Measurements from ENCODE around the gene LGR6.
A peak's percentile ranks its signal among the peaks of the same experiment; 100 is the strongest.

The LGR6 gene

DNA sequence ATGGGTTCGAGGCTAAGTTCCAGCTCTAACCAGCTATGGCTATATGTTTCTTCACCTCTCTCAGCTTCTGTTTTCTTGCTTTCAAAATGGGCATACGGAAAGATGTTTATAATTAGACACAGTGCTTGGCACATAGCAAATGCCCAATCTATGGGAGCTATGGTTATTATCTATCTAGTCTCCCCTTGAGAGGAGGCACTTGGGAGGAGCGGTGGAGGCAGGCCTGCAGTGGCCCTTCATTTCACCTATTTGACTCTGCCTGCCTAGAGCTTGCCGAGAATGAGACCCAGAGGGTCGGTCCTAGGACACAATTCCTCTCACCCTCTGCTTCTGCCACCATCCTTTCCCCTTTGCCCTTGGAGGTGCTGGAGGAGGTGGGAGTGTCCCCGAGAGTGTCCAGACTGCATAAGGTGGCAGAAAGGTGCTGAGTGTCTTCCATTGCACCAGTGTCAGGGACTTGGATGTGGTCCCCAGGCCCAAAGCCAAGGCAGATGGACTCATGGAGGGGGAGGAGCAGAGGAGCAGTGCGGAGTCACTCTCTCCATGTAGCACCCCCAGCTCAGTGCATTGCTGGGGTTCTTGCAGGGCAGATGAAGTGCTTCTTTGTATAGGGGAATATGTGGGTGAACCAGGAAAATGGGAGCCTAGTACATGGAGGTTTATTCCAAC lies 9.0 kb downstream of the LGR6 start:
- no peak for DNase-seq

- DNase-seq = no peak
These were observed 9.8 kb downstream of the LGR6 start for GRCh38 chr1:202203238-202204039.

- no peak for DNase-seq
These were observed 10.5 kb downstream of the LGR6 start for GRCh38 chr1:202204065-202204464.

DNA sequence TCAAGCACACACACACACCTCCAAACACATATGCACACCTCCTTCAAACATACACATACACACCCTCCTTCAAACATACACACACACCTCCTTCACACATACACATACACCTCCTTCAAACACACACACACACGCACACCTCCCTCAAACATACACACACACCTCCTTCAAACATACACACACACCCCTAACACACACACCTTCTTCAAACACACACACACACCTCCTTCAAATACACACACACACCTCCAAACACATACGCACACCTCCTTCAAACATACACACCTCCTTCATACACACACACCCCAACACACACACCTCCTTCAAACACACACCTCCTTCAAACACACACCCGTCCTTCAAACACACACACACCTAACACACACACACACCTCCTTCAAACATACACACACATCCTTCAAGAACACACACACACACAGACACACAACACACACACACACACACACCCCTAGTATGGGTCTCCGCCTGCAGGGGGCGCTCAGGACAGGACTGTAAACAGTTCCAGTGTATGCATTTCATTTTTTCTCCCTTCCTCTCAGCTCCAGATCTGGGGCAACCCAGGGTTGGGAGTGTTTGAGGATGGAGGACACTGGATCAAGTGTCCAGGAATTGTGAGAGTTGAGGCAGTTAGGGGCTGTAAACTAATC lies 12.1 kb downstream of the LGR6 start:
- peak; percentile 16 for DNase-seq

DNA sequence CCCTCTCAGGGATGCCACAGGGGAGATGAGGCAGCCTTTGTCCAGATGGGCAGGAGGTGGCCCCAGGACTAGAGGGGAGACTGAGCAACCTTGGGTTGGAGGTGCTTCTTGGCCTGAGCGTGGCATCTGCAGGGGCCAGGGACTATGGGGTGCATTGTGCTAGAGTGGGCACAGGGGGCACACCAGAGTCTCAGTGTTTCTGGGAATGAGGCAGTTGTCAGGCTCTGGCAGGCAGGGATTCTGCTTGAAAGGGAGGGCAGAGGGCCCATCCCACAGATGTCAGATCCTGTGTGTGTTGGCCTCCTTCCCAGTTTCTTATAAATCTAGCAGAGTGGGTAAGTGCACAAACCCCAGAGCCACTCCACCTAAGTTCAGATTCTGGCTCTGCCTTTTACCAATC lies 13.7 kb downstream of the LGR6 start:
- no peak for DNase-seq

DNA sequence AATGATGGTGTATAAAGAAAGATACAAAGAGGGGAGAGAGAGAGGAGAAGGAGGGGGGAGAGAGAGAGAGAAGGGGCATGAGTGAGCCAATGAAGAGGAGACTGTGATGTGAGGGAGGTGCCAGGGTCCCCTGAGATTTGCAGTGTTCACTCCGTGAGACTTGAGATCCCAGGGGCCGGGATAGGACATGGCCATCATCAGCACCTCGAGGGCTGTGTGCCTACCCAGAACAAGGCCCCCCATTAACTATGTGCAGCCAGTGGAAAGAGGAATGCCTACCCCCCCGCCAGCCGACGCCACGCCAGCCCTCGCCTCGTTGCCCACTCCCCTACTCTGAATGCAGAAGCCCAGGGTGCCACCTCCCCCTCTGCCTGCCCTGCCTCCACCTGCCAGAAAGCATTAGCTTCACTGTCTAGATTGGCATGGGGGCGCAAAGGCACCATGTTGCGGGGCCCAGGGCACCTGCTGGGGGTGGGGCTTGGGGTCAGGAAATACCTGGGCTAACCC lies 14.8 kb downstream of the LGR6 start:
- DNase-seq = no peak

- DNase-seq = no peak
These were observed 16.8 kb downstream of the LGR6 start for GRCh38 chr1:202210385-202210784.

GRCh38 chr1:202210969-202211368 lies 17.4 kb downstream of the LGR6 start:
- DNase-seq = no peak

GRCh38 chr1:202212787-202213186 lies 19.2 kb downstream of the LGR6 start:
- DNase-seq = no peak

DNA sequence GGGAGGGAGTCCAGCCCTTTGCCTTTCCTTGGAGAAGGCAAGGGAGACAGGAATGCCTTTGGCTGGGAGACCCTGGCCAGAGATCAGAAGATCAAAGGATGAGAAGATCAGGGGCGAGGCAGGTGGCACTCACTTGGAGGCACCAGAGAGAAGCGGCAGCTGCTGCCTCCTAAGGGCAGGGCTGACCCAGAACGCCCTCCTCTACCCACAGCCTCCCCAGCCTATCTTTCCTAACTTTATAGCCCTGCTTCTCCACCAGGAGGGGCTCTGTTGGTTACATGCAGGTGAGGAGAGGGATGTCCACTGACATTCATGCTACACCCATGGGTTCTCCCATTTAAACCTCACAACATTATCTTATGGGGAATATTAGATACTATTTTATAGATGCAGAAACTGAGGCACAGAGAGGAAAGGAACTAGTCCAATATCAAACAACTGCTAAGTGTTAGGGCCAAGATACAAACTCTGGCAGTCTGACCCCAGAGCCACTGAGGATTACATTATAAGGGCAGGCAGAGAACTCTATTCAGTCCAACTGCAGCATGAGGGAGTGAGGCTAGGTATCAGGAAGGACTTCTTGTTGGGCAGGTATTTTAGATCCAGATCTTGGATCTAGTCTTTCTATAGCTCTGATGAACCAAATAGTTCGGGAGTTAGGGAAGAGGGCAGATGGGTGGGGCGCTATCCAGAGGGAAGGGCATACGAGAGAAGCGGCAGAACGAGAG lies 19.9 kb downstream of the LGR6 start:
- DNase-seq = no peak

GRCh38 chr1:202214089-202214843 lies 20.7 kb downstream of the LGR6 start:
- DNase-seq = no peak

GRCh38 chr1:202215472-202216130 lies 22.0 kb downstream of the LGR6 start:
- no peak for DNase-seq

- no peak for DNase-seq
These were observed 23.1 kb downstream of the LGR6 start for GRCh38 chr1:202216691-202217090.

GRCh38 chr1:202217516-202217915 lies 23.9 kb downstream of the LGR6 start:
- DNase-seq = no peak

GRCh38 chr1:202217951-202218350 lies 24.4 kb downstream of the LGR6 start:
- DNase-seq = no peak

DNA sequence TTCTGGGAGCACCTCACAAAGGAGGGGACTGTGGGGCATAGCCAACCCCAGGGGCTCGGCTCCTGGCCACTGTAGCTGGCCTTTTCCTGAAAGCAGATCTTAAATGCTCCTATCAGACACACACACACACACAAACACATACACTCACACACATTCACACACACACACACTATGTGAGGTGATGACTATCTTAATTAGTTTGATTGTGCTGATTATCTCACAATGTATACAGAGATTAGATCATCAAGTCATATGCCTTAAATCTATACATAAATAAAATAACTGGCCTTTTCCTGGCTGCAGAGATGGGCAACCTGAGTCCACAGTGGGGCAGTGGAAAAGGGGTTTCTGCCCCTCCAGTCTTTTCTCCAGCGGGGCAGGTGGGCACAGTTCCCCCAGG lies 27.1 kb downstream of the LGR6 start:
- no peak for DNase-seq

DNA sequence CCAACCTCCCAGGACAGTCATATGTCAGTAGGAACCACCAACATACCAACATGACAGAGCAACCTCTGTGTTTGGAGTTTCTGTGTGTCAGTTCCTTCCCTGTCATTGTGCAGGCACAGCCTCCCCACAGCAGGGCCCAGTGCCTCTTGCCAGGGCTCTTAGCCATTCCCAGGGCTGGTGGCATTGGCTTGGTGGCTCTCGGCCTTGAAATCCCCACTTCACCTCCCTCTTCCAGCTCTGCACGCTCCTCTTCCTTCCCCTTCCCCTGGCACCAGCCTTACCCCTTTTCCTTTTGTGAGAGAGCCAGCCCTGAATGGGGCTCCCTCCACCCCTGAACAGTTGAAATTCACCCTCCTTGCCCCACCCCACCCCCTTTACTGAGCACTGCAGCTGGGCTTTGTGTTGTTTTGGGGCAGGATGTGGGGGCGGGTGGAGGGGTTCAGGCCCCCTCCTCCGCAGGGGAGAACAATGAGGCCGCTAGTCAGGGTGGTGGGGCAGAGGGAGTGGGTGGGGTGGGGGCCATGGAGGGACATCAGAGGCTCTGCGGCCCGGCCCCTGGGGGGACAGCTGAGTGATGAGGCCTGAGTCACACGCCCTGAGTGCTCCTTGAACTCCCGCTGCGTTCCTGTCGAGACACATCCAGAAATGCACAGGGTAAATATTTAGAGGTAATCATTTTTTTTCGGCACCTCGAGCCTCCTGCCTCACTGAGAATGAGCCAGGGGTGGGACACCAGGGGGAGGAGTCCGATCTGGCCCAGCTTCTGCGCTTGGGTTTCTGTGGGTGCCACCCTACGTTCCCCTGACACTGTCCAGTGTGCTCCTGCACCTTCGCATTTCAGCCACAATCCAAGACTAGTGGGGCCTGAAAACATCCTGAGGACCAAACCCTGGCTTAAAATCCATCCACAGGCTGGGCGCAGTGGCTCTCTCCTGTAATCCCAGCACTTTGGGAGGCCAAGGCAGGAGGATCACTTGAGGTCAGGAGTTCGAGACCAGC lies 28.6 kb downstream of the LGR6 start:
- DNase-seq = no peak

DNA sequence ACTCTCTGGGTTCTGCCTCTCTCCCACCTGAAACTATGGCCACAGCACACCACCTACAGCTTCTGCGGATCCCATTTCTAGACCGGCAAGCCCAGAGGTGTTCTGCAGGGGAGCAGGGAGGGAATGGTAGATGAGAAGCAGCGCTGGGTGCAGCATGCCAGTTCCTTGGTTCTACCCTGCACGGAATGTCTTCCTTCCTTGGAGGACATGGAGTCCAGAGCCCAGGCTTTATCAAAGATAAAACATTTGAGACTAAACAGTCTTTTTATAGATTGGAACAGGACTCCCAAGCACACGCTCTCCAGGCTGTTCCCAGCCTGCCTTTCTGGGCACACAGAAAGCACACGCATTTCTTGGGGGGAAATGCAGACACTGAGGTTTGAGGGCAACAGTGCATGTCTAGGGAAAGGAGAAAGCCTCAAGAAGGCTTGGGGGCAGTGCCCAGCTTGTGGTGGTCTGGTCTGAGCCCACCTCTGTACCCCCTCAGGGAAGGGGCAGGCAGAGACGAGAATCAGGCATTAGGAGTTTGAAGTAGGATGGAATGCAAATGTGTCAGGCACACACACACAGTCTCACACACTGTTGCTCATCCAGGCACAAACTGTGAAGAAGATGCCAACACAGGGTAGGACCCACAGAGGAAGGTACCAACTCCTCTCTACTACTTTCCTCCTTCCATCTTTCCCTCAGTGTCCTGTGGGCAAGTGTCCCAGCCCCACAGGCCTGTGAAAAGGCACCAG lies 29.7 kb downstream of the LGR6 start:
- DNase-seq = no peak

GRCh38 chr1:202224453-202224852 lies 30.9 kb downstream of the LGR6 start:
- DNase-seq = no peak

DNA sequence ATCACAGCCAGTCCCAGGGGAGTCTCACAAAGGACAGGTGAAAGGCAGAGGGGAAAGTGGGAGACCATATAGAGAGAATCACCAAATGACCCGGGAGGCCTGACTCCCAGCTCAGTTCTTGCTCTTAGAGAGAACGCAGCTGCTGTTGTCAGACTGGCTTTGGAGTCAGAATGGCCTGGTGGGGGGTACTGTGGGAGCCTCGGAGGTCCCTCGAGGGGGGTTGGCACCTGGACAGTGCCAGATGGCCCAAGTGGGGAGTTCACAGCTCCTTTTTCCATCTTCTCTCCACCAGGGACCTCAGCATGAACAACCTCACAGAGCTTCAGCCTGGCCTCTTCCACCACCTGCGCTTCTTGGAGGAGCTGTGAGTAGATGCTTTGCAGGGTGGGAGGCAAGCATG lies 31.5 kb downstream of the LGR6 start:
- DNase-seq = no peak

Measured in stimulated activated CD4-positive, alpha-beta T cell treated with anti-CD3 and anti-CD28 coated beads, Interleukin-4, amount 100 ng/mL, for 1 hour (primary cell).